ENCODE measurements around the gene LHFPL3.
"Not testable (repeated sequence)": the region's sequence is repeated elsewhere in the genome, so short reads cannot be mapped to it uniquely, and the experiment has no call there.

The LHFPL3 gene

DNA sequence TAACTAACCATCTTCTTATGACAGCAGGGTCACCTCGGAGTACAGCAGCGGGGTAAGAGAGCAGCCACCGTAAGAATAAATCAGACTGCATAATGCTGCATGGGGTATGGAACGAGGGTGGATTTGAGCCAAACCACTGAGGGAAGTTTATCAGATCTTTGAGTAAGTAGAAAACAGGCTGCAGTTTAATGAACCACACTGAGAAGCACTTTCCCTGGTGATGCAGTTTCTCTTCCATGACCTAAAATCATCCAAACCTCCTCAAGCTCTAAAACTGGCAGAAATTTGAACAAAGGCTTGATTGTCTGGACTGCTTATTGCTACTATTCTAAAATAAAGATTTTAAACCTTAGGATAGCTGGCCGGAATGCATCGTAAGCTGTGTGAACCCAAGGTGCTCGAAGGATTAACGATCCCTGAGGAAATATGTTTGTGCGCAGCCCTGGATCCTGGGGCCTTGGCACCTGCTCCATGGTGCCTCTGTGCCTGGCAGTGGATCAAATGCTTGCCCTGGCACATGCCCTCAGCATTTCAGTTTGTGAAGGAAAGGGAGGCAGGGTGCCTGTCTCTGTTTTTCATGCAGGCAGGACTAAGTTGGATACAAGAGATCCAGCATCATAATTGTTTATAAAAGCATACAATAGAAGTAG is 322.7 kb downstream of the LHFPL3 start:
- in situ Hi-C loops (cut with HindIII; ENCODE audit: low pct_ligation_motif_present, low pct_unique_long_range_greater_than_20kb, low sequenced_read_pairs), result no loop called here
- no peak for DNase-seq

- no peak for DNase-seq
- in situ Hi-C loops (cut with HindIII; ENCODE audit: low pct_ligation_motif_present, low pct_unique_long_range_greater_than_20kb, low sequenced_read_pairs), result no loop called here
Measured at GRCh38 chr7:104652434-104652833, 324.0 kb downstream of the LHFPL3 start.

DNA sequence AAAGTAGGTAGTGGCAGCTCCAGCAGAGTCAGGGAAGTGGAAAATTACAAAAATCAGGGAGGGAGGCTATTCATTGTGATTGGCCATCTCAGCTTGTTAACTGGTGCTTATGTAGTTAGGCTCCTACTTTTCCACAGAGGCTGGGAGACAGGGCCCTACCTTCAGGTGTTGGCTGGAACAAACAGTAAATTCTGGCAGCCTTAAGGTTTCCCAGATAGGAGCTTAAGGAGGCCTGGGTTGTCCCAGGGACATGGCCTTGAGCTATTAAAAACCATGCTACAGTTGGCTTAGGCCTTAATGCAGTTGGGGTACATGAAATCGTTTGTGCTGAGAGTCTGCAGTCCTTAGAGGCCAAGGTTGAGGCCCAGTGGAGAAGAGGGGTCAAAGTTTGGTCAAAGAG is 324.5 kb downstream of the LHFPL3 start:
- in situ Hi-C loops (cut with HindIII; ENCODE audit: low pct_ligation_motif_present, low pct_unique_long_range_greater_than_20kb, low sequenced_read_pairs), result no loop called here
- no peak for DNase-seq

- DNase-seq, result no peak
Measured at GRCh38 chr7:104653825-104654401, 325.5 kb downstream of the LHFPL3 start.

GRCh38 chr7:104655592-104655991 is 327.2 kb downstream of the LHFPL3 start:
- no peak for DNase-seq
- in situ Hi-C loops (cut with HindIII; ENCODE audit: low pct_ligation_motif_present, low pct_unique_long_range_greater_than_20kb, low sequenced_read_pairs), result no loop called here

More at GRCh38 chr7:104653825-104654401, 325.5 kb downstream of the LHFPL3 start:
- in situ Hi-C loops (cut with HindIII; ENCODE audit: low pct_ligation_motif_present, low pct_unique_long_range_greater_than_20kb, low sequenced_read_pairs), result no loop called here

- in situ Hi-C loops (cut with HindIII; ENCODE audit: low pct_ligation_motif_present, low pct_unique_long_range_greater_than_20kb, low sequenced_read_pairs), result no loop called here
- no peak for DNase-seq
Measured at GRCh38 chr7:104656467-104656866, 328.1 kb downstream of the LHFPL3 start.

GRCh38 chr7:104657134-104657533 is 328.7 kb downstream of the LHFPL3 start:
- DNase-seq, result no peak
- in situ Hi-C loops (cut with HindIII; ENCODE audit: low pct_ligation_motif_present, low pct_unique_long_range_greater_than_20kb, low sequenced_read_pairs), result no loop called here

DNA sequence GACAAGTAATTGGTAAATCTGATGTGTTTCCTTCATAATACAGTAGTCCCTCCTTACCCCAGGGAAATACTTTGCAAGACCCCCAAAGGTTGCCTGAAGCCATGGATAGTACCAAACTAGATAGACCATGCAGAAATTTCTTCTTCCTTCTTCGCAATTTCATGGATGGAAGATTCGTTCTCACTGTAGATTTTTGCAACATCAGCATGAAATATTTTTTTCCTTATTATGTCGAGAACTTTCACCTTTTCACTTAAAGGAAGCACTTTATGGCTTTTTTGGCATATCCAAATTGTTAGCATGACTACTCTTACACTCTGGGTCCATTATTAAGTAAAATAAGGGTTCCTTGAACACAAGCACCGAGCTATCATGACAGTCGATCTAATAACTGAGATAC is 333.2 kb downstream of the LHFPL3 start:
- no peak for DNase-seq
- in situ Hi-C loops (cut with HindIII; ENCODE audit: low pct_ligation_motif_present, low pct_unique_long_range_greater_than_20kb, low sequenced_read_pairs), result no loop called here

DNA sequence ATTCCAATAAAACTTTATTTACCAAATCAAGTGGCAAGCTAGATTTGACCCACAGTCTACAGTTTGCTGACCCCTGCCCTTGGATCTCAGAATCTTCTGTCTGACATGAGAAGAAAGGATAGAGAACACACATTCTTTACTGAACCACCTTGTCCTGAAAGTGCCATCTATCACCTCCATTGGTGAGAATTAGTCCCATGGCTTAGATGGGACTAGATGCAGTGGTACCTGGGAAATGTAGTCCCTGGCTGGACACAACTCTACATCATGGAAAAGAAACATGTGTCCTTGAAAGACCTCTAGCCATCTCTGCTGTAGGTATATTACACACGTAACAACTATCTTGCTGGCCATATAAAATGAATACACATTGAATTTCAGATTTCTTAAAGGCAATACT is 336.2 kb downstream of the LHFPL3 start:
- no peak for DNase-seq
- in situ Hi-C loops (cut with HindIII; ENCODE audit: low pct_ligation_motif_present, low pct_unique_long_range_greater_than_20kb, low sequenced_read_pairs), result no loop called here

DNA sequence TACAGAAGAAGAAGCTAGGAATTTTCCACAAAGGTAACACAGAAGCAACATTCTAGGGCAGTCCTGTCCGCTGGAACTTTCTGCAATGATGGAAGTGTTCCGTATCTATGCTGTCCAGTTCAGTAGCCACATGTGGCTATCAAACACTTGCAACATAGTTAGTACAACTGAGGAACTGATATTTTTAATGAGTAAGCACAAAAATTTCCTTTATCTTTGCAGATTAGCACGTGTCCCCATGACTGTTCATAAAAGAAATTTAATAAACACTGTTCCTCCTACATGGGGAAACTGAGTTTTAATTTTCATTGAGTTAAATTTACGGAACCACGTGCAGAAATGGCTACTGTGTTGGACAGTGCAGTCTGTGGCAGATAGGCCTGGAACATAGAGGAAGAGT is 349.2 kb downstream of the LHFPL3 start:
- no peak for DNase-seq
- in situ Hi-C loops (cut with HindIII; ENCODE audit: low pct_ligation_motif_present, low pct_unique_long_range_greater_than_20kb, low sequenced_read_pairs), result no loop called here

- no peak for DNase-seq
- in situ Hi-C loops (cut with HindIII; ENCODE audit: low pct_ligation_motif_present, low pct_unique_long_range_greater_than_20kb, low sequenced_read_pairs), result no loop called here
Measured at GRCh38 chr7:104679085-104679484, 350.7 kb downstream of the LHFPL3 start.

- in situ Hi-C loops (cut with HindIII; ENCODE audit: low pct_ligation_motif_present, low pct_unique_long_range_greater_than_20kb, low sequenced_read_pairs), result no loop called here
- DNase-seq, result no peak
Measured at GRCh38 chr7:104686286-104686685, 357.9 kb downstream of the LHFPL3 start.

DNA sequence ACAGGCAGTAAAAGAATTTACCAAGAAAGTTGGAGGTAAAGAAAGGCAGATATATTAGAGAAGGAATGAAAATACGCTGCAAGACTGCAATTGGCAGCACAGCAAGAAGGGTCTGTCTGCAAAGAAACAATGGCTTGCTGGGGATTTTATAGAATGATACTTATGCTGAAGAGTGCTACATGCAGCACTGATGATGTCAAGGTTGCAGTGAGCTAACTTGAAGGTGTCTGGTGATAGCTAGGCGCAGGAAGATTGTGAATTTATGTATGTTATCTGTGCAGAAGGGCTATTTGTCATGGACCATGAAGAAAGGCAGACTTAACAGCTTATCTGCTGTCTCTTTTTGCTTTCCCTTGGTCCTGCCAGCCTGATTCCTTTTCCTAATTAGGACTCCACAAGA is 366.3 kb downstream of the LHFPL3 start:
- in situ Hi-C loops (cut with HindIII; ENCODE audit: low pct_ligation_motif_present, low pct_unique_long_range_greater_than_20kb, low sequenced_read_pairs), result no loop called here
- no peak for DNase-seq

DNA sequence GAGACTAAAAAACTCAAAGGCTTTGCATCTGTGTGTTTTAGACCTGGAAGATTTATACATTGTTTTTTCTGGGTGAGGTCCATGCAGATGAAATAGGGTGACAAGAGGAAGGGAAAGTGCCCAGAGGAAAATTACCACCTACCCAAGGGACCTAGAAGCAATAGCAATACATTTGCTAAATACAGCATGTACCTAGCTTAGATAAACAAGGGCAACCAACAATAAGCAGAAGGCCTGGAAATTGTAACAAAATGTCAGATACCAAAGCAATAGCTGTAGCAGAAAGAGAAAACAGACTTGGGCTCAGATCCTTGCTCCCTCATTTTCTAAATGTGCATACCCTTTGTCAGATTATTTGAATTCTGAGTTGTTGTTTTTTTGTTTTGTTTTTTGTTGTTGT is 367.2 kb downstream of the LHFPL3 start:
- in situ Hi-C loops (cut with HindIII; ENCODE audit: low pct_ligation_motif_present, low pct_unique_long_range_greater_than_20kb, low sequenced_read_pairs), result no loop called here
- no peak for DNase-seq

DNA sequence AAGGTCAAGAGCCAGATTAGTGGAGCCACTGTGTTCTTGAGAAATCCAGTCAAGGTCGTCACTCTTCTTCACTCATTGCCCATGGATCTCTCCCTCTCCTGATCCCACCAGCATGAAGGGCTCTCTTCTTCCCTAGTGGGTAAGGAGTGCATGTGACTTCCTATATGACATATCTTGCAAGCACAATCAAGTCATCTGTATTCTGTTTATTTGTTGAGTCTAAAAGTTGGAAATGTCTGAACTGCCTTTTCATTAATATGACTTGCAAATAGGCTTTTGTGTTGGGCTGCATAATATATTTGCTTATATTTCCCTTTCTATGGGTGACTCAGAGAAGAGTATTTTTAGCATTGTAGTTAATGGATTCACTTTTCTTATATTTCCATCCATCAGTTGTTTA is 371.9 kb downstream of the LHFPL3 start:
- DNase-seq, result no peak

GRCh38 chr7:104721027-104721426 is 392.6 kb downstream of the LHFPL3 start:
- in situ Hi-C loops (cut with HindIII; ENCODE audit: low pct_ligation_motif_present, low pct_unique_long_range_greater_than_20kb, low sequenced_read_pairs); DNase-seq: not testable (repeated sequence)

More for the DNA sequence above, 371.9 kb downstream of the LHFPL3 start:
- in situ Hi-C loops (cut with HindIII; ENCODE audit: low pct_ligation_motif_present, low pct_unique_long_range_greater_than_20kb, low sequenced_read_pairs), result no loop called here

- DNase-seq, result no peak
- in situ Hi-C loops (cut with HindIII; ENCODE audit: low pct_ligation_motif_present, low pct_unique_long_range_greater_than_20kb, low sequenced_read_pairs), result no loop called here
Measured at GRCh38 chr7:104723001-104723400, 394.6 kb downstream of the LHFPL3 start.

- in situ Hi-C loops (cut with HindIII; ENCODE audit: low pct_ligation_motif_present, low pct_unique_long_range_greater_than_20kb, low sequenced_read_pairs), result no loop called here
Measured at GRCh38 chr7:104758504-104758903, 430.1 kb downstream of the LHFPL3 start.

DNA sequence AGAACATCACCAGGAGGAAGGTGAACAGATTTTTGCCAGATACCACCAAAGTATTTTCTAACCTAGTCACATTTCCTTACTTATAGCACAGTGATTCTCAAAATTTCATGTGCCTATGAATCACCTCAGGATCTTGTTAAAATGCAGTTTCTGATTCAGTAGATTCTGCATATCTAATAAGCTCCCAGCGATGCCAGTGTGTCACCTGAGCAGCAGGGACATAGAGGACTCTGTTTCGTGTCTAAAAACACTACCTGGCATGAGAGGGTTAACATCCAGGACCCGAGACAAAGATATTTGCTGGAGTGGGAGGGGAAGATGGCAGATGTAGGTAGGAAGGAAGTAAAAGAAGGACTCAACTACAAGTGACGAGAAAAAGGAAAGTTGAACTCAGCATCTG is 433.5 kb downstream of the LHFPL3 start:
- in situ Hi-C loops (cut with HindIII; ENCODE audit: low pct_ligation_motif_present, low pct_unique_long_range_greater_than_20kb, low sequenced_read_pairs), result no loop called here
- DNase-seq, result no peak

More at GRCh38 chr7:104758504-104758903, 430.1 kb downstream of the LHFPL3 start:
- DNase-seq, result no peak

- DNase-seq, result no peak
- in situ Hi-C loops (cut with HindIII; ENCODE audit: low pct_ligation_motif_present, low pct_unique_long_range_greater_than_20kb, low sequenced_read_pairs), result no loop called here
Measured at GRCh38 chr7:104767113-104767512, 438.7 kb downstream of the LHFPL3 start.

Measured in ACHN (cell line).